Measurements from ENCODE around the gene MSANTD1. TPM values are rescaled to one million over a fixed set of nuclear protein-coding genes. Genes with fewer than 3 reads are reported as not detected.

Gene MSANTD1
- total RNA-seq, 1 donor from 2014 or later = not detected

DNA sequence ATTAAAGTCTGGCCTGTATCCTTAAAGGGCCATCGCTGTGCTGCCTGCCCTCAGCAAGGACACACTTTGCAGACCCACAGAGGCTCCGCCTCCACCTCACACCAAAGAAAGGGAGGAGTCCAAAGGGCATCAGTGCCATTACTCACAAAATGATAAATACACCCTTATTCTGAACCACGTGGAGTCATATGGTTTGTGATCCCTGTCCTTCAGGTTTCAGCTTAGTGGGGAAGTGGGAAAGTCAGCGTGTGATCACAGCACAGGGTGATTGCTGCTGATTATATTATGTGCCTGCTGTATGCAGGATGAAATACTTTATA, 35.9 kb upstream of the MSANTD1 start:
- H3K36me3 ChIP-seq = peaks cover 76 to 88% of the 10 kb centered on the region in 2 donors

DNA sequence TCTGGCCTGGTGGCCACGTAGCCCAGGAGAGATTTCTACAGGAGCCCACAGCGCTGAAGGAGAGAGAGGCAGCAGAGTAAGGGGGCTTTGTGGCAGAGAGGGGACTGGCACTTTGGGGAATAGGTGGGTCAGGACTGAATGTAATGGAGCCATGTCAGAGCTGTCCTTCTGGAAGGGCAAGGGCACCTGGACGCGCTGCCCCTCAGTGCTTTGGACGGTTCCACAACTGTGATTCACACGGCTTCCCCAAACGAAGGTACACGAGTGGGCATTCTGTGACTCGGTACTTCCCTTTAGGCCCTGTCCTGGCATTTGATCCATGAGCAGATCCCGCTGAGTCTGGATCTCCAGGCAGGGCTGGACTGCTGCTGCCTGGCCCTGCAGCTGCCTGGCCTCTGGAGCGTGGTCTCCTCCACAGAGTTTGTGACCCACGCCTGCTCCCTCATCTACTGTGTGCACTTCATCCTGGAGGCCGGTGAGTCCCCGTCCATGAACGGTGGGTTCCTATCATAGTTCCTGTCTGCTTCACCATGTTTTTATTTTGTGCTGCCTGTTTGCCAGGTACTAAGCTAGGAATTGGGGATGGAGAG, 35.2 kb upstream of the MSANTD1 start:
- Histone ChIP-seq H3K27me3 (no peaks in the 10 kb centered on the region), H3K27ac (no peak overlapping the region), H3K4me3 (no peak overlapping the region), H3K4me1 (no peaks in the 10 kb centered on the region), H3K9me3 (no peaks in the 10 kb centered on the region), H3K36me3 (peaks cover 75 to 92% of the 10 kb centered on the region in 2 donors)
- TF ChIP-seq, protein P1, sequence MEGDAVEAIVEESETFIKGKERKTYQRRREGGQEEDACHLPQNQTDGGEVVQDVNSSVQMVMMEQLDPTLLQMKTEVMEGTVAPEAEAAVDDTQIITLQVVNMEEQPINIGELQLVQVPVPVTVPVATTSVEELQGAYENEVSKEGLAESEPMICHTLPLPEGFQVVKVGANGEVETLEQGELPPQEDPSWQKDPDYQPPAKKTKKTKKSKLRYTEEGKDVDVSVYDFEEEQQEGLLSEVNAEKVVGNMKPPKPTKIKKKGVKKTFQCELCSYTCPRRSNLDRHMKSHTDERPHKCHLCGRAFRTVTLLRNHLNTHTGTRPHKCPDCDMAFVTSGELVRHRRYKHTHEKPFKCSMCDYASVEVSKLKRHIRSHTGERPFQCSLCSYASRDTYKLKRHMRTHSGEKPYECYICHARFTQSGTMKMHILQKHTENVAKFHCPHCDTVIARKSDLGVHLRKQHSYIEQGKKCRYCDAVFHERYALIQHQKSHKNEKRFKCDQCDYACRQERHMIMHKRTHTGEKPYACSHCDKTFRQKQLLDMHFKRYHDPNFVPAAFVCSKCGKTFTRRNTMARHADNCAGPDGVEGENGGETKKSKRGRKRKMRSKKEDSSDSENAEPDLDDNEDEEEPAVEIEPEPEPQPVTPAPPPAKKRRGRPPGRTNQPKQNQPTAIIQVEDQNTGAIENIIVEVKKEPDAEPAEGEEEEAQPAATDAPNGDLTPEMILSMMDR (IDR thresholded peaks at IDR 0.05) = no peak
- intact Hi-C loops (cut with DNase I) = no loop called here
- DNase-seq (ENCODE audit: low spot score in 2 of 2) = no peak

More for the DNA sequence above, 35.9 kb upstream of the MSANTD1 start:
- Histone ChIP-seq H3K27me3 (no peaks in the 10 kb centered on the region), H3K4me3 (no peak overlapping the region), H3K27ac (no peak overlapping the region), H3K9me3 (no peaks in the 10 kb centered on the region), H3K4me1 (no peaks in the 10 kb centered on the region)
- intact Hi-C loops (cut with DNase I) = no loop called here
- DNase-seq (ENCODE audit: low spot score in 2 of 2) = no peak
- TF ChIP-seq, protein P1 (IDR thresholded peaks at IDR 0.05) = no peak

DNA sequence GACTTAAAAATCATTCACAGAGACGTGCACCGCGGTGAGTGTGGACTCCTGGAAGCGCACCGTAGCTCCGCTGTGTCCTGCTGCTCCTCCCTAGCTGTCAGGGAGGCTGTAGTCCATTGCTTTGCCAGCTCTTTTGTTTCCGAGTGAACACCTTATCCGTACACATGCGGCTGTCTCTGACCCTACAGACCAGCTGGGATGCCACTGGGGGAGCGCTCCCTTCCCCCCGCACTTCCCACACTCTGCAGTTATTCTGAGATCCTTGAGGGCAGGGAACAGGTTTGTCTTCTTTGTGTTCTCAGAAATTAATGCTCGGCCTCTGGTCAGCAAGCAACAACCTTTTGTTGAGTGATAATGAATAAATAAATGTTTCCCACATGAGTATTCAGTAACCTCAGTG, 33.7 kb upstream of the MSANTD1 start:
- TF ChIP-seq, protein P1 (IDR thresholded peaks at IDR 0.05) = no peak
- H3K27ac ChIP-seq = no peak overlapping the region
- intact Hi-C loops (cut with DNase I) = no loop called here
- H3K36me3 ChIP-seq = peaks cover 70 to 92% of the 10 kb centered on the region in 2 donors
- no peak overlapping the region for H3K4me3 ChIP-seq
- H3K4me1 ChIP-seq = no peaks in the 10 kb centered on the region
- no peaks in the 10 kb centered on the region for H3K9me3 ChIP-seq
- no peaks in the 10 kb centered on the region for H3K27me3 ChIP-seq
- no peak for DNase-seq (ENCODE audit: low spot score in 2 of 2)

DNA sequence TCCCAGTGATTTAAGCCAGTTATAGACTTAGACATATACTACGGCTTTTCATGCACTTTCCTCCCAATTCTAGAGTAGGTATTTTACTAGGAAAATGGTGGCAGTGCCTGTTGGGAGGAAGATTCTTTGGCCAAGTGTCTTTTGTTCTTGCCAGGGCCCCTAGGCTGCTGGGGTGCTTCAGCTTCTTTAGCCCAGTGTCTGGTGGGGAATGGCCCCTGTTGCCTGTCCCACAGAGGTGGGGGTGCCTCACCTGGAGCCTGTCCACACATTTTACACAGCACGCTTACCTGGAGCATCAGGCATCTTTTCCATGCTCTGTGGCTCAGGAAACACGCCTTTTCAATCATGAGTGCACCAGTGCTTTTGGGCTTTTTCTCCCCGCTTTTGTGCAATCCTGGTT, 33.2 kb upstream of the MSANTD1 start:
- H3K4me3 ChIP-seq = no peak overlapping the region
- peaks cover 67 to 91% of the 10 kb centered on the region in 2 donors for H3K36me3 ChIP-seq
- H3K9me3 ChIP-seq = no peaks in the 10 kb centered on the region
- DNase-seq (ENCODE audit: low spot score in 2 of 2) = no peak
- TF ChIP-seq, protein P1 (IDR thresholded peaks at IDR 0.05) = no peak
- no peak overlapping the region for H3K27ac ChIP-seq
- no peaks in the 10 kb centered on the region for H3K4me1 ChIP-seq
- no peaks in the 10 kb centered on the region for H3K27me3 ChIP-seq
- intact Hi-C loops (cut with DNase I) = no loop called here

DNA sequence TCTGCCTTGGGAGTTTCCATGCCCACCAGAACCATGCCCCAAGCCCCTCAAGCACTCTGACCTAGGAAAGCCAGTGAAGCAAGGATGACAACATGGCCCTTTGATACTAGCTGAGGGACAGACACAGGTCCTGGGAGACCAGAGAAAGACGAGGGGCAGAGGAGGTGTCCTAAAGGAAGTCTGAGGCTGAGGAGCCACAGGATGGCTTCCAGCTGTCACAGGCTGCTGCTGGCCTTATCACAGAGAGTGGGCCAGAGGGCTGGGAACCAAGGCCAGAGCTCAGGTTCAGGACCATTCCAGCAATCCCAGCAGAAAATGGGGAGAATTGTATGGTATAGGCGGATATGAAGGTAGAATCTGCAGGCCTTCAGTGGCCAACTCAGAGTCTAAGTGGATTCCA, 31.7 kb upstream of the MSANTD1 start:
- H3K36me3 ChIP-seq = peaks cover 67 to 94% of the 10 kb centered on the region in 2 donors
- TF ChIP-seq, protein P1 (IDR thresholded peaks at IDR 0.05) = no peak

DNA sequence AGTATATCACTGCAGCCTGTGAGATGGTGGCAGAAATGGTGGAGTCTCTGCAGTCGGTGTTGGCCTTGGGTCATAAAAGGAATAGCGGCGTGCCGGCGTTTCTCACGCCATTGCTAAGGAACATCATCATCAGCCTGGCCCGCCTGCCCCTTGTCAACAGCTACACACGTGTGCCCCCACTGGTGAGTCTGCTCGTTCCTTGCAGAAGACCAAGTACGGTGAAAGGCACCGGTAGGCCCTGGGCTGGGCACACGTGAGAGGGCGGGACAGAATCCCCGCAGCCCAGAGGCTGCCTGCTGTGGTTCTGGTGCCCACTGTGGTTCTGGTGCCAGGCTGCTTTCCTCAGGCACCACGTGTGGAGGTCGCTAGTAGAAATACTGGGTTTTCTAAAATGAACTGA, 31.2 kb upstream of the MSANTD1 start:
- H3K36me3 ChIP-seq = peaks cover 67 to 94% of the 10 kb centered on the region in 2 donors
- DNase-seq (ENCODE audit: low spot score in 2 of 2) = no peak
- no peak overlapping the region for H3K27ac ChIP-seq
- H3K9me3 ChIP-seq = no peaks in the 10 kb centered on the region
- TF ChIP-seq, protein P1 (IDR thresholded peaks at IDR 0.05) = no peak
- intact Hi-C loops (cut with DNase I) = no loop called here
- H3K4me3 ChIP-seq = no peak overlapping the region
- no peaks in the 10 kb centered on the region for H3K27me3 ChIP-seq
- H3K4me1 ChIP-seq = no peaks in the 10 kb centered on the region

More for the DNA sequence above, 31.7 kb upstream of the MSANTD1 start:
- intact Hi-C loops (cut with DNase I) = no loop called here
- Histone ChIP-seq H3K9me3 (no peaks in the 10 kb centered on the region), H3K4me3 (no peak overlapping the region), H3K27ac (no peak overlapping the region), H3K27me3 (no peaks in the 10 kb centered on the region), H3K4me1 (no peaks in the 10 kb centered on the region)
- DNase-seq (ENCODE audit: low spot score in 2 of 2) = no peak
